GM12873 (cell line): ENCODE measurements around the gene HS6ST3.

Experiments
- CTCF ChIP-seq: IDR thresholded peaks from 2 replicates; pipeline ENCODE4 v1.5.1; 2012; ENCODE audit warnings: low read depth, mild to moderate bottlenecking, moderate library complexity, low read length, control low read depth; ENCODE audit not compliant: insufficient read depth; ENCODE audit errors: missing control alignments

HS6ST3 gene

DNA sequence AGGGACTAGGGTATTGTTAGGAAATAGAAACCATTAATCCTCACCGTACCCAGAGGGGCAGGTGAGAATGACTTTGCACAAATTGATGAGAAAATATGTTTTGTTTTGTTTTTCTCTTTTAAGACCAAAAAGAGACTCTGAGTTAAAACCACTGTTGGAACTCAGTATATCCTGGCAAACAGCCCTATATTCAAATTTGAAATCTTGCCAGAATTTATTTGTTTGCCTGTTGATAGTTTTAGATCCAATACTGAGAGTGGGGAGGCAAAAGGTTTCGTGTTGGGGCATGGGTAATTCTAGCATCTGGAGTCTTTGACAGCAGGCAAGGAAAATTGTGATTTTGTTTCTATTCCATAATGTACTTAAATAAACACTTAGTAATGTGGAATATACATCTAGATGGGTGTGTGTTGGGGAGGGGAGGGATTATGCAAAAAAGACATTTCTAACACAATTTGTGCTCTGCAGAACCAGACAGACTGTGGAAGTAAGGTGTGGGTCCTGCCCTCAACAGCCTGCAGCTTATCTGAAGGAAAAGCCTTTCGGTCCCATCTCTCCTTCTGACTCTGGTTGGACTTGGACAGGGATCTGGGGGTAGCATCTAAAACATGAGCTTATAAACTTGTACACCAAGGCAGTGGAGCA lies 713.7 kb downstream of the HS6ST3 start:
- no peak for TF ChIP-seq CTCF

DNA sequence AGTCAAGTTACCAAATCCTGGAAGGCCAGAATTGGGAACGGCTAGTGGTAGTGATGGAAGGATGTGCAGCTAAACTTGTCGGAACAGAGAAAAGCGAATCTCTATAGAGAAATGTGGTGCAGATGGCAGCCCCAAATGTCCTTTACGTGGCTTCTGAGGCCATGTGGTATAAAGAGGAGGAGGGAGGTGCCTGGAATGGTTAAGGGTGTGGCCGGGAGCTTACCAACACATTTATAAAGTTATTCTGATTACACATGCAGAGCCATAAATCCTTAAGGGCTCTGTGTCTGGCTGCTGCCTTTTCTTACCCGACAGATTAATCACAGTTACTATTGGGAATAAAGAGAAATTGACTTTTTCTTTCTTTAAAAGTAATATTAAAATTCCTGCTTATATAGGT lies 714.3 kb downstream of the HS6ST3 start:
- no peak for TF ChIP-seq CTCF

- TF ChIP-seq CTCF: no peak
These were observed 716.8 kb downstream of the HS6ST3 start for GRCh38 chr13:96806746-96807145.

DNA sequence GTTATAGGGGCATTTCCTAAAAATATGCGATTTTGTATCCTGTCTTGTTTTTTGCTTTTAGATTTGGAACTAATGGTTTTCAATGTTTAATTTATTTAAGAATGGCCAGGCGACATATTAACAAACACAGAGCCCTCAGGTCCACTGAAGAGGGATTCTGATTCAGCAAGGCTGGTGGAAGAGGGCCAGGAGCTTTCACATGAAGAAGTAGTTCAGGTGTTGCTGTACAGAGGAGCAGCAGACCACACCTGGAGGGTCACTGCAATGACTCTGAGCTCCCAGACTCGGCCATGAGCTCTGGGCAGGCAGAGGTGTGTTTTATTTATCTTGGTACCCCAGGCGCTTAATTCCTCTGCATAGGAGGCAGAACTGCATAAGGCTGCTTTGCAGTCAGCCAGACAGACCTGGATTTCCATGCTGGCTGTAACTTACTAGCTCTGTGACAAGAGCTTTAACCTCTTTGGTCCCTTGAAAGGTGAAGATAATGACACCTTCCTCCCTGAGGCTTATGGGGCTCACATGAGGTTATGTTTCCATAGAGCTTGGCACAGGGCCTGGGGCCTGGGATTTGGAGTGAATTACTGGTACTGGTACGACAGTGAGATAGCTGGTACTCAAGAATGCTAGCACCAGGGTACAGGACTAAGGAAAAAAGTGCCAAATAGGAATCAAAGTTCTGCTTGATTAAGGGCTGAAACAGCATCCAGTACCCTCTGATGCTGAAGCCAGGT lies 719.6 kb downstream of the HS6ST3 start:
- TF ChIP-seq CTCF: no peak

DNA sequence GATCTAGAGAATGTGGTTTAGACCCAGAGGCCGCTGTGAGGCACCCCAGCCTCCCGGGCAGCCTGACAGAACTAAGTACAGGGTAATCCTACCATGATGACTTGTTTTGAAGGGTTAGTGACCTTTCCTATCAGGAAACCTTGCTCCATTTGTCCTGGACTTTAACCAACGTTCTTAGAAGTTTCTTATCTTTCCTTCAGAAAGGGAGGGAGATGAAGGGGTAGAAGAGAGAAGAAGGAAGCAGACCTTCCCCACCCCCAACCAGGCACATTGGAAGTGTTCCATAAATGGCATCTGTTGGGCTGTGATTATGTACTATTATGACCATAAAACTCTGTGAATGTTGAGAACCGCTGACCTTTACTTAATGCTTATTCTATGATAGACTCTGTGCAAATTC lies 720.2 kb downstream of the HS6ST3 start:
- TF ChIP-seq CTCF: no peak

- TF ChIP-seq CTCF: no peak
These were observed 721.1 kb downstream of the HS6ST3 start for GRCh38 chr13:96811049-96811448.

DNA sequence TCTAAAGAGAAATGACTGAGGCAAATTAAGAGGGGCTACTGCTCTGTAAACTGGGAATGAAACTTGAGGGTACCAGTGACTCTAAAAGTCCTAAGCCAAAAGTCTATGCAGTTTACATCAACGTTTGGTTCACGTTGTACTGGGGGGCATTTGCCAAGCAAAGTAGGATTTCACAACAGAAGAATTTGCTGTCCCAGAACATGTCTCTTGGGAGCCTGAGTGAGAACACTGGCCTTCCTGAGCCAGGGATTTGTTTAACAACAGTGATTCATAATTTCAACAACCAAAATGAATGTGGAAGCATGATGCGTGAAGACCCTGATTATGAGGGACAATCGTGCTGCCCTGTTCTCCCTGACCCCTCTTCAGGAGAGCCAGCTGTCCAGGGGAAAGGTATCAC lies 726.4 kb downstream of the HS6ST3 start:
- no peak for TF ChIP-seq CTCF
